ENCODE data around the gene FRMD6. TPM values are rescaled to one million over a fixed set of nuclear protein-coding genes. Genes with fewer than 3 reads are reported as not detected.

FRMD6 gene
- total RNA-seq, 1 experiment from 2014 or later: 40.7 TPM

GRCh38 chr14:51738754-51739153 lies 87.0 kb downstream of the FRMD6 start:
- TF ChIP-seq POLR2AphosphoS5 (IDR thresholded peaks at IDR 0.05; ENCODE audit: low read depth, low read length): no peak
- Histone ChIP-seq H3K4me1 (ENCODE audit: control insufficient read depth, insufficient read depth, low read length) (no peaks in the 10 kb centered on the region), H3K4me3 (ENCODE audit: low read depth in 2 of 2, low read length in 2 of 2) (no peak overlapping the region), H3K9me3 (ENCODE audit: control insufficient read depth, insufficient read depth, low read depth, low read length) (no peaks in the 10 kb centered on the region), H3K27me3 (ENCODE audit: control insufficient read depth, insufficient read depth, low read length) (no peaks in the 10 kb centered on the region), H3K36me3 (ENCODE audit: control insufficient read depth, insufficient read depth, low read length) (no peaks in the 10 kb centered on the region; the same call in 1 of the 2 replicates), H3K27ac (ENCODE audit: low read length) (no peak overlapping the region)
- no TSS peak for BruUV-seq (replicated peaks)
- in situ Hi-C loops (cut with HindIII; ENCODE audit: low pct_unique_long_range_greater_than_20kb, low sequenced_read_pairs): no loop called here
- ChIA-PET POLR2A (no interaction called here), CTCF (no interaction called here)
- DNase-seq (ENCODE audit: low read depth, low spot score) (no peak), ATAC-seq (no peak)
- intact Hi-C loops (cut with micrococcal nuclease; ENCODE audit: unreplicated experiment): no loop called here

GRCh38 chr14:51743588-51744000 lies 91.9 kb downstream of the FRMD6 start:
- Histone ChIP-seq H3K4me1 (ENCODE audit: control insufficient read depth, insufficient read depth, low read length) (no peaks in the 10 kb centered on the region), H3K27ac (ENCODE audit: low read length) (no peak overlapping the region), H3K27me3 (ENCODE audit: control insufficient read depth, insufficient read depth, low read length) (no peaks in the 10 kb centered on the region), H3K36me3 (ENCODE audit: control insufficient read depth, insufficient read depth, low read length) (no peaks in the 10 kb centered on the region), H3K9me3 (ENCODE audit: control insufficient read depth, insufficient read depth, low read depth, low read length) (no peaks in the 10 kb centered on the region), H3K4me3 (ENCODE audit: low read depth in 2 of 2, low read length in 2 of 2) (peak overlapping the region in 1 of 2 experiments; percentile 4; a peak in 1 of 4 replicates)
- TF ChIP-seq TCF7L2 (IDR thresholded peaks at IDR 0.05; ENCODE audit: low read depth, low read length) (no peak), CTCF (IDR thresholded peaks at IDR 0.05) (no peak), POLR2AphosphoS5 (IDR thresholded peaks at IDR 0.05; ENCODE audit: low read depth, low read length) (no peak), SIN3A (IDR thresholded peaks at IDR 0.05; ENCODE audit: borderline replicate concordance, insufficient read depth, low read depth, low read length) (no peak), REST (IDR thresholded peaks at IDR 0.05; ENCODE audit: insufficient read depth in 1 of 2, low read depth in 2 of 2, low read length in 1 of 2) (no peak)
- no peak for DNase-seq (ENCODE audit: low read depth, low spot score)
- CTCF ChIA-PET: no interaction called here
- ATAC-seq: no peak
- POLR2A ChIA-PET: no interaction called here
- intact Hi-C loops (cut with micrococcal nuclease; ENCODE audit: unreplicated experiment): no loop called here
- no TSS peak for BruUV-seq (replicated peaks)
- in situ Hi-C loops (cut with HindIII; ENCODE audit: low pct_unique_long_range_greater_than_20kb, low sequenced_read_pairs): no loop called here

GRCh38 chr14:51744372-51745130 lies 92.8 kb downstream of the FRMD6 start:
- ATAC-seq (no peak), DNase-seq (ENCODE audit: low read depth, low spot score) (no peak)
- intact Hi-C loops (cut with micrococcal nuclease; ENCODE audit: unreplicated experiment): no loop called here
- BruUV-seq (replicated peaks): no TSS peak
- no peaks in the 10 kb centered on the region for H3K4me1 ChIP-seq (ENCODE audit: control insufficient read depth, insufficient read depth, low read length)
- H3K27me3 ChIP-seq (ENCODE audit: control insufficient read depth, insufficient read depth, low read length): no peaks in the 10 kb centered on the region
- H3K36me3 ChIP-seq (ENCODE audit: control insufficient read depth, insufficient read depth, low read length): no peaks in the 10 kb centered on the region
- peak overlapping the region in 1 of 2 experiments; percentile 17; a peak in 2 of 4 replicates for H3K4me3 ChIP-seq (ENCODE audit: low read depth in 2 of 2, low read length in 2 of 2)
- ChIA-PET POLR2A (no interaction called here), CTCF (no interaction called here)
- in situ Hi-C loops (cut with HindIII; ENCODE audit: low pct_unique_long_range_greater_than_20kb, low sequenced_read_pairs): no loop called here
- H3K9me3 ChIP-seq (ENCODE audit: control insufficient read depth, insufficient read depth, low read depth, low read length): no peaks in the 10 kb centered on the region
- TF ChIP-seq REST (IDR thresholded peaks at IDR 0.05; ENCODE audit: insufficient read depth in 1 of 2, low read depth in 2 of 2, low read length in 1 of 2) (no peak), POLR2AphosphoS5 (IDR thresholded peaks at IDR 0.05; ENCODE audit: low read depth, low read length) (no peak), TCF7L2 (IDR thresholded peaks at IDR 0.05; ENCODE audit: low read depth, low read length) (no peak), SIN3A (IDR thresholded peaks at IDR 0.05; ENCODE audit: borderline replicate concordance, insufficient read depth, low read depth, low read length) (no peak), CTCF (IDR thresholded peaks at IDR 0.05) (no peak)
- H3K27ac ChIP-seq (ENCODE audit: low read length): no peak overlapping the region

Measured in Panc1 (cell line).